GM18498 (cell line): ENCODE measurements around the gene LIN54.
"Not testable (repeated sequence)": the region's sequence is repeated elsewhere in the genome, so short reads cannot be mapped to it uniquely, and the experiment has no call there.

Experiments
- ATAC-seq: cut with Tn5 transposase; IDR thresholded peaks from one replicate; pipeline ENCODE4 v1.9.1; 2021; ENCODE audit warnings: mild to moderate bottlenecking, moderate library complexity; ENCODE audit not compliant: unreplicated experiment

LIN54 gene

GRCh38 chr4:82951196-82951595 lies 59.4 kb downstream of the LIN54 start:
- no peak for ATAC-seq

GRCh38 chr4:82948647-82949204 lies 61.9 kb downstream of the LIN54 start:
- no peak for ATAC-seq

DNA sequence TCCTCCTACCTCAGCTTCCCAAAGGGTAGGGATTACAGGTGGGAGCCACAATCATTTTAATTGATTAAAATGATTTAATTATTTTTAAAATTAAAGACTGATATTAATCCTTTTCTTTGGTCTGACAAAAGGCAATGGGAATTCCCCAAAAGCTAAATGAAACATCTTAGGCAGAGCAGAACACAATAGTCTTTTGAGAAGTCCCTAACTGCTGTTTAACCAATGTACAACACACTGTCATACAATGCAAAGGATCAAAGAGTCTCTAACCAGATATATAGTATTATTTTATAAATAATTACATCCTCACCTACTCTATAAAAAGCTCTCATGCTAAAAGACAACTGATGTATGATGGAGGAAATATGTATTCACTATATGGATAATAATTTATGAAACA lies 63.1 kb downstream of the LIN54 start:
- no peak for ATAC-seq

DNA sequence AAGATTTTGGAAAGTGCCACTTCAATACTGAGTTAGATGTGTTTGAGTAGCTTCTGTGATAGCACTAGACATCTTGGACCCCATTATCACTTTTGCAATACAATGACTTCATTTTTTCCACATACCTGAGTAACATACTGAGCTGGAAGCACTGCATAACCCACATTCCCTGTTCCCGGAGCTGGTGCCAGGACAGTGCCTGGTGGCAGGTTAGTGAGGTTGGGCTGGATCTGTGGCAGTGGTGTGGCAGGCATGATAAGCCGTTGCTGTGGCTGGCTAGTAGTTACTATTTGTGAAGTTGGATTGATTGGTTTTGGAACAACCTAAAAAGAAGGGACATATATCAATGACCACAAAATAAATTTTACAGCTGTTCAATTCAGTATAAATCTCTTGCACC lies 71.2 kb downstream of the LIN54 start:
- no peak for ATAC-seq

- ATAC-seq, result no peak
Measured at GRCh38 chr4:82934441-82934840, 76.2 kb downstream of the LIN54 start.

GRCh38 chr4:82930848-82931755 lies 79.5 kb downstream of the LIN54 start:
- ATAC-seq, result no peak

GRCh38 chr4:82921795-82922194 lies 88.8 kb downstream of the LIN54 start:
- ATAC-seq, result no peak

DNA sequence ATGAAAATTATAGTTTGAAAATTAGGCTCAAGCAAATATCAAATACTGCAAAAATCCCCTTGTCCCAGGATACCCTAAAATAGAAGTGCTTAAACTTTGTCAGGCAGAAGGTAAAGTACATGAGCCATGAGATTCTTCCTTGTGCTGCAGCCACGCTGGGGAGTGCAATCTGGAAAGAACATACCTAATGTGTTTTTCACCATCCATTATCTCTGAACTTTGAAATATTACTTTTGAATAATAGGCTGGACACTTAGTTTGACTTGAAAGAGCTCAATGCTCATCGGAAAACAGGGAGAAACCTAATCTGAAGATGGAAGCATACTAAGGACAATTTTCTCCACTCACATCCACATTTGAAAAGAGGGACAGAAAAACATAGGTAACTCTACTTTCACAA lies 91.2 kb downstream of the LIN54 start:
- ATAC-seq, result no peak

DNA sequence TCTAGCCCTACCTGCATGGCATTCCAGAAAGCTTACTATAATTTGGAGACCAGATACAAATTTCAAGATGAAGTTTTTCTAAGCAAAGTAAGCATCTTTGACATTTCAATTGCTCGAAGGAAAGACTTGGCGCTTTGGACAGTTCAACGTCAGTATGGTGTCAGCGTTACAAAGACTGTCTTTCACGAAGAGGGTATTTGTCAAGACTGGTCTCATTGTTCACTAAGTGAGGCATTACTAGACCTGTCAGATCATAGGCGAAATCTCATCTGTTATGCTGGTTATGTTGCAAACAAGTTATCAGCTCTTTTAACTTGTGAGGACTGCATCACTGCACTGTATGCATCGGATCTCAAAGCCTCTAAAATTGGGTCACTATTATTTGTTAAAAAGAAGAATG lies 92.5 kb downstream of the LIN54 start:
- ATAC-seq, result no peak

DNA sequence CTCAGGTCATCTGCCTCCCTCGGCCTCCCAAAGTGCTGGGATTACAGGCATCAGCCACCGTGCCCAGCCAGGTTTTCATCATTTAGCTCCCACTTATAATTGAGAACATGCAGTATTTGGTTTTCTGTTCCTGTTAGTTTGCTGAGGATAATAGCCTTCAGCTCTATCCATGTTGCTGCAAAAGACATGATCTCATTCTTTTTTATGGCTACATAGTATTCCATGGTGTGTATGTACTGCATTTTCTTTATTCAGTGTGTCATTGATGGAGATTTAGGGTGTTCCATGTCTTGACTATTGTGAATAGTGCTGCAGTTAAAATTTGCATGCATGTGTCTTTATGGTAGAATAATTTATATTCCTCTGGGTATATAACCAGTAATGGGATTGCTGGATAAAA lies 96.7 kb downstream of the LIN54 start:
- ATAC-seq, result not testable (repeated sequence)

DNA sequence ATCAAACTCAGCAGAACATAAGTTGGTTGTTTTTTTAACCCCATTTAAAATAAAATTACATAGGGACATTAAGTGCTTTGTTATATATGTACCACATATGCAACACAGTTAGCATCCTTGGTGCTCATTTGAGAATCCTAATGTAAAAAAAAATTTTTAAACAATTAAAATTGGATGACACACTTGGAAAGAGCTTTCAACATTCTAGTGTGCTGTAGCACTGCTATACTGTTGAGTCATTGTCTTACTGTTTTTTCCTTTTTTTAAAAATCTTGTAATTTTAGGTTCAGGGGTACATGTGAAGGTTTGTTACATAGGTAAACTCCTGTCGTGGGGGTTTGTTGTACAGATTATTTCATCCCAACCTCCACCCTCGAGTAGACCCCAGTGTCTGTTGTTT lies 97.3 kb downstream of the LIN54 start:
- no peak for ATAC-seq

GRCh38 chr4:82909326-82909725 lies 101.3 kb downstream of the LIN54 start:
- ATAC-seq, result no peak

DNA sequence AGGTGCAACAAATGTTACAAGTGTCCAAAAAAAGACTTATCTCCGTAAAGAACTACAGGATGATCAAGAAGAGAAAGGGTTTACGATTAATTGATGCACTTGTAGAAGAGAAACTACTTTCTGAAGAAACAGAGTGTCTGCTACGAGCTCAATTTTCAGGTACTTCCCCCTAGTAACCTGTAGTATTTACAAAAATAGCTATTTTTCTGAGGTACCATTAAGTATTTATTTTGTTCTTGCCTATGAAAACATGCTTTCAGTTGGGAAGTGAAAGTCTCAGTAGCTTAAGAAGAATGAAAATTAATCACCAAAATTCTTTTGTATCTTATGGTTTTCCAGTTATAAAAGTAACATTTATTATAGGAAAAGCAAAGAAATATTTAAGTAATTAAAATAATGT lies 104.2 kb downstream of the LIN54 start:
- ATAC-seq, result peak; percentile 52

- peak; percentile 45 for ATAC-seq
Measured at GRCh38 chr4:82905205-82905604, 105.4 kb downstream of the LIN54 start.

GRCh38 chr4:82903737-82904136 lies 106.9 kb downstream of the LIN54 start:
- ATAC-seq, result no peak

GRCh38 chr4:82901183-82901718 lies 109.4 kb downstream of the LIN54 start:
- ATAC-seq, result no peak

GRCh38 chr4:82900411-82901182 lies 110.0 kb downstream of the LIN54 start, which contains the start of gene THAP9:
Gene THAP9 (plus strand): TSS chr4:82900735. CDS start chr4:82900803, 68 bp downstream.
- ATAC-seq, result peak; percentile 92

- ATAC-seq, result peak; percentile 4
Measured at GRCh38 chr4:82900066-82900410, 110.6 kb downstream of the LIN54 start.

DNA sequence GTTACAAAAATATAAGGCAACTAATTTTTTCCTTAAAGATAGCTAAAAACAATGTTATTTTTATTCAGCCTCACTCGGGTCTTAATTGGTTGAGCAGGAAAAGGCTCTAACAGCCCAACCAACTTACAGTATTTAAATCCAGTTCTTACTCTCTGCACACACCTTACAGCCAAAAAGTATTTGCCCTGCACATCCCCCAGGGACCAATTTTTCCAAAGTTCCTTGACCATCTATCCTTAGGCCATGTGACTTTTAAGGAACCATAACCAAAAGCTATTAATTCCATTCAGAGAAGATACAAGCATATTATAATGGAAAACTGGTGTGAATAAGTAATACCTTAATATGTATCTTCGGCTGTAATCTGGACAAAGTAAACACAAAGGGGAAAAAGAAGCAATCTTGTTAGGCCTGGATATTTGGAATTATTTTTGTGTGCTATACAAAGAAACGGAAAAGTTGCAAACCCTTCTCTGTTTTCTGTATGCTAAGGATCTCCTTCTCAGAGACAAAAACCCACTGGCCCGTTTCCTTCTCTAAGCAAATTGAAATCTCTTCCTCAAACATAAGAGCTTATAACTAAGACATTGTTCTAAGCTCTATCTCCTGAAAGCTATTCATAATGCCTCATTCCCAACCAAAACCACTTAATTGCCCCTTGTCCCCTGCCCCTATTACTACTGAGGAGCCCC lies 111.1 kb downstream of the LIN54 start:
- no peak for ATAC-seq

- no peak for ATAC-seq
Measured at GRCh38 chr4:82898322-82899243, 112.0 kb downstream of the LIN54 start.
